ENCODE results near the gene SLC16A11.

SLC16A11 gene

DNA sequence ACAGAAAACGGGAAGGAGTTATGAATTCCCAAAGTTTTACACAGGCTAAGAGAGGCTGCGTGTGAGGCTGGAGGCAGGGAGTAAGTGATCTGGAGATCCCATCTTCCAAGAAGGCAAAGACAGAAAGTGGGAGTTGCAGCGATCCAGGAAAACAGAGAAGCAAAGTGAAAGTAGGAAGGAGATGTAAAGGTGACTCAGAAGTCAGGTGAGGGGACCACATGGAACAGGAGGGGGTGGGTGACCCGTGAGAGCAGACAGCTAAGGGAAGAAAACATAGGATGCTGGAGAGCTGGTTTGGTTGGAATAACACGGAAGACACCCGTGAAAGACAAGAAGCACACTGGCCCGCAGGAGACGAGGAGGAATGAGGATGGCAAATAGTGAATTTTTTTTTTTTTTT, 46.7 kb downstream of the SLC16A11 start:
- peaks cover 3% of the 10 kb centered on the region; the same call in 1 of the 2 replicates for H3F3A ChIP-seq (ENCODE audit: control insufficient read depth, insufficient read depth)
- no peaks in the 10 kb centered on the region for H3K9me3 ChIP-seq (ENCODE audit: control insufficient read depth, insufficient read depth, low read length)
- TF ChIP-seq EZH2phosphoT487 (IDR thresholded peaks at IDR 0.05; ENCODE audit: borderline replicate concordance, low read length) = no peak
- TF ChIP-seq, protein P1, sequence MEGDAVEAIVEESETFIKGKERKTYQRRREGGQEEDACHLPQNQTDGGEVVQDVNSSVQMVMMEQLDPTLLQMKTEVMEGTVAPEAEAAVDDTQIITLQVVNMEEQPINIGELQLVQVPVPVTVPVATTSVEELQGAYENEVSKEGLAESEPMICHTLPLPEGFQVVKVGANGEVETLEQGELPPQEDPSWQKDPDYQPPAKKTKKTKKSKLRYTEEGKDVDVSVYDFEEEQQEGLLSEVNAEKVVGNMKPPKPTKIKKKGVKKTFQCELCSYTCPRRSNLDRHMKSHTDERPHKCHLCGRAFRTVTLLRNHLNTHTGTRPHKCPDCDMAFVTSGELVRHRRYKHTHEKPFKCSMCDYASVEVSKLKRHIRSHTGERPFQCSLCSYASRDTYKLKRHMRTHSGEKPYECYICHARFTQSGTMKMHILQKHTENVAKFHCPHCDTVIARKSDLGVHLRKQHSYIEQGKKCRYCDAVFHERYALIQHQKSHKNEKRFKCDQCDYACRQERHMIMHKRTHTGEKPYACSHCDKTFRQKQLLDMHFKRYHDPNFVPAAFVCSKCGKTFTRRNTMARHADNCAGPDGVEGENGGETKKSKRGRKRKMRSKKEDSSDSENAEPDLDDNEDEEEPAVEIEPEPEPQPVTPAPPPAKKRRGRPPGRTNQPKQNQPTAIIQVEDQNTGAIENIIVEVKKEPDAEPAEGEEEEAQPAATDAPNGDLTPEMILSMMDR (IDR thresholded peaks at IDR 0.05; ENCODE audit: low read depth, low read length, poor library complexity, severe bottlenecking) = no peak
- H3K4me1 ChIP-seq (ENCODE audit: control insufficient read depth, low read length) = no peaks in the 10 kb centered on the region; the same call in 1 of the 2 replicates
- H3K4me3 ChIP-seq (ENCODE audit: low read length) = no peak overlapping the region
- no peaks in the 10 kb centered on the region for H3K27me3 ChIP-seq (ENCODE audit: control insufficient read depth, low read length)
- H3K79me2 ChIP-seq (ENCODE audit: control insufficient read depth, low read length) = no peaks in the 10 kb centered on the region
- no peak overlapping the region for H3K27ac ChIP-seq (ENCODE audit: low read depth, low read length)
- H4K20me1 ChIP-seq (ENCODE audit: control insufficient read depth, insufficient read depth, low read depth, low read length) = 0 out of 2 replicates have a peak, but pooled peaks cover under 1% of the 10 kb centered on the region
- no peak overlapping the region for H3K4me2 ChIP-seq (ENCODE audit: low read length)
- no peaks in the 10 kb centered on the region for H3K9me2 ChIP-seq (replicated peaks; ENCODE audit: control insufficient read depth, low read length)
- peaks cover 27% of the 10 kb centered on the region for H3K36me3 ChIP-seq (ENCODE audit: control insufficient read depth, low read length)

DNA sequence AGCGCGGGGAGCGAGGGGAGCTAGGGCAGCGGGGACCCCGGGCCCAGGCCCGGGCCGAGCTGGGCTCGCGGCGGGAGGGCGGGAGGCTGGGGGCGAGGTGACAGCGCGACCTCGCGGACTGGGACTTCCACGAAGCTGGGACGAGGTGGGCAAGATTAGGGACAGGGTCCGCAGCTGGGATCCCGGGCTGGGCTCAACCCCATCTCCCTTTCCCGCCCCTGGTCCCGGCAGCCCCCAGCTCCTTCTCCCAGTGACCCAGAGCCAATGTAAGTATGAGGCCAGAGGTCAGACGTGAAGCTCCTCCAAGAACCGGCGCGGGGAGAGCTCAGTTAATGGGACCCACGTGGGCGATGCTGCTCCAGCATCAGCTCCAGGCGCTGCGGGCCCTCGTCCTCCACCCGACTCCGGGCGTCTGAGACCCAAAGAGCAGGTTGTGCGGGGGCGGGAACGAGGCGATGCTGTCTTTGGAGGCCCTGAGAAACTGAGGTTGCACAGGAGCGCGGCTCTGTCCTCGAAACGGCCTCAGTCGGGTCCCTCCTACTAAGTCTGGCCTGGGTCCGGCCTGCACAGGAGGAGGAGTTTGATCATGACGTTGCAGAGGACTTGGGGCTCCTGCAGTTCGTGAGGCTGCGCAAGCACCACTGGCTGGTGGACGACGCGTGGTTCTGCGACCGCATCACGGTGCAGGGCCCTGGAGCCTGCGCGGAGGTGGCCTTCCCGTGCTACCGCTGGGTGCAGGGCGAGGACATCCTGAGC, 47.5 kb downstream of the SLC16A11 start:
- H3K4me1 ChIP-seq (ENCODE audit: control insufficient read depth, low read length) = no peaks in the 10 kb centered on the region; the same call in 1 of the 2 replicates
- no peak for TF ChIP-seq EZH2phosphoT487 (IDR thresholded peaks at IDR 0.05; ENCODE audit: borderline replicate concordance, low read length)
- TF ChIP-seq, protein P1 (IDR thresholded peaks at IDR 0.05; ENCODE audit: low read depth, low read length, poor library complexity, severe bottlenecking) = no peak
- H3F3A ChIP-seq (ENCODE audit: control insufficient read depth, insufficient read depth) = peaks cover 3% of the 10 kb centered on the region; the same call in 1 of the 2 replicates
- H3K9me2 ChIP-seq (replicated peaks; ENCODE audit: control insufficient read depth, low read length) = no peaks in the 10 kb centered on the region
- H3K79me2 ChIP-seq (ENCODE audit: control insufficient read depth, low read length) = no peaks in the 10 kb centered on the region
- no peak overlapping the region for H3K4me2 ChIP-seq (ENCODE audit: low read length)
- no peaks in the 10 kb centered on the region for H3K9me3 ChIP-seq (ENCODE audit: control insufficient read depth, insufficient read depth, low read length)
- H4K20me1 ChIP-seq (ENCODE audit: control insufficient read depth, insufficient read depth, low read depth, low read length) = no peaks in the 10 kb centered on the region
- H3K36me3 ChIP-seq (ENCODE audit: control insufficient read depth, low read length) = peaks cover 20% of the 10 kb centered on the region
- no peak overlapping the region for H3K27ac ChIP-seq (ENCODE audit: low read depth, low read length)
- H3K27me3 ChIP-seq (ENCODE audit: control insufficient read depth, low read length) = no peaks in the 10 kb centered on the region
- no peak overlapping the region for H3K4me3 ChIP-seq (ENCODE audit: low read length)

DNA sequence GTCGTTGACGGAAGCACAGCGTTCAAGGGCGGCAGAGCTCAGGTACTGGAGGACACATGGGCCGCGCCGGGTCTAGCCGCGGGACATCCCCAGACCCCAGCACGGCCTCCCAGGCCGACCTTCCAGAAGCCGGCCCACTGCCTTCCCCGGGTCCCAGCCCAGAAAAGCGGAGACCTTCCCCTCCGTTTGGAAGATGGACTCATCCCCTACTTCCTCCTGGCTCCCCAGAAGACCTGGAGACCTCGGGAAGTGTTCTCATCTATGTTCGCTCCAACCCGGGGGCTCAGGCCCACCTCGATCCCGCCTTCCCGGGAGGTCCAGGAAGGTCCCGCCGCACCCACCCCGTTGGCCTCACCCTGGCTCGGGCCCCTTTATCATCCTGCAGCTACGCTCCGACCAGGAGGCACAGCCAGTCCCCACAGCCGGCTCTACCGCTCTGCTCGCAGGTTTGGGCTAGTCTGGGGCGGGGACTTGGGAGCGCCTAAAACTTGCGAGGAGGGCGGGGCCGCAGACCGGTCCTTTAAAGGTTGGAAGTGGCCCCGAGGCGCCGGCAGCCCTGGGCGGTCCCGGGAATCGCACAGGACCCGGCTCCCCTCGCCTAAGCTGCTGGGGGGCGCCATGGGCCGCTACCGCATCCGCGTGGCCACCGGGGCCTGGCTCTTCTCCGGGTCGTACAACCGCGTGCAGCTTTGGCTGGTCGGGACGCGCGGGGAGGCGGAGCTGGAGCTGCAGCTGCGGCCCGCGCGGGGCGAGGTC, 48.2 kb downstream of the SLC16A11 start, which contains the start of gene ALOX12:
Gene ALOX12 (plus strand): TSS at position 550 of the 756 bp plus-strand sequence. CDS start 69 bp downstream, at position 619.
- Histone ChIP-seq H3K79me2 (ENCODE audit: control insufficient read depth, low read length) (no peaks in the 10 kb centered on the region), H4K20me1 (ENCODE audit: control insufficient read depth, insufficient read depth, low read depth, low read length) (no peaks in the 10 kb centered on the region), H3K36me3 (ENCODE audit: control insufficient read depth, low read length) (peaks cover 14% of the 10 kb centered on the region; the same call in 1 of the 2 replicates), H3K27me3 (ENCODE audit: control insufficient read depth, low read length) (no peaks in the 10 kb centered on the region), H3K27ac (ENCODE audit: low read depth, low read length) (no peak within 1 kb of the TSS), H3K9me3 (ENCODE audit: control insufficient read depth, insufficient read depth, low read length) (no peaks in the 10 kb centered on the region), H3K9me2 (replicated peaks; ENCODE audit: control insufficient read depth, low read length) (no peaks in the 10 kb centered on the region), H3F3A (ENCODE audit: control insufficient read depth, insufficient read depth) (peaks cover 3% of the 10 kb centered on the region; the same call in 1 of the 2 replicates), H3K4me2 (ENCODE audit: low read length) (no peak within 1 kb of the TSS), H3K4me1 (ENCODE audit: control insufficient read depth, low read length) (no peaks in the 10 kb centered on the region; the same call in 1 of the 2 replicates), H3K4me3 (ENCODE audit: low read length) (no peak within 1 kb of the TSS)
- TF ChIP-seq, protein P1 (IDR thresholded peaks at IDR 0.05; ENCODE audit: low read depth, low read length, poor library complexity, severe bottlenecking) = no peak
- TF ChIP-seq EZH2phosphoT487 (IDR thresholded peaks at IDR 0.05; ENCODE audit: borderline replicate concordance, low read length) = no peak
